ENCODE data around the gene CAMSAP2.

CAMSAP2 gene

DNA sequence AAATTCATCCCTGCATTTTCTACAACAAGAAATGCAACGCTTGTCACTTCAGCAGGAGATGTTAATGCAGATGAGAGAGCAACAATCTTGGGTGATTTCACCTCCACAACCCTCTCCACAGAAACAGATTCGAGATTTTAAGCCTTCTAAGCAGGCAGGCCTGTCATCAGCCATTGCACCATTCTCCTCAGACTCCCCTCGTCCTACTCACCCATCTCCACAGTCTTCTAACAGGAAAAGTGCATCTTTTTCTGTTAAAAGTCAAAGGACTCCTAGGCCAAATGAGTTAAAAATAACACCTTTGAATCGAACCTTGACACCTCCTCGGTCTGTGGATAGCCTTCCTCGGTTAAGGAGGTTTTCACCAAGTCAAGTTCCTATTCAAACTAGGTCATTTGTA is 110.7 kb downstream of the CAMSAP2 start:
- no peak for DNase-seq

DNA sequence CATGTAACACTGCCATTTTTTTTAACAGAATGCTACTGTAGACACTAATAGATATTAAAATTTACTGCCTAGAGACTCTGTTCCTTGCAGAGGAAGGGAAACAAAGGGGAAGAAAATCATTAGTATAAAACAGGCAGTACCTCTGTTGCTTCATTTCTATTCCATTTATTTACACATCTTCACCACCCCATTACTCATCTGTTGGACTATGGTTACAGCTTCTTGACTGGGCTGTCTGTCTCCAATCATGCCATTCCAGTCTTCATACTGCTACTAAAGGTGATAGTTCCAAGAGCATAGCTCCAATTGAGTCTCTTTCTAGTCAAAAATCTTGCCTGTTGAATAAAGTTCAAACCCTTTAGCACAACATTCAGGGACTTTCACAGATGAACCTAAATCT is 111.9 kb downstream of the CAMSAP2 start:
- no peak for DNase-seq

DNA sequence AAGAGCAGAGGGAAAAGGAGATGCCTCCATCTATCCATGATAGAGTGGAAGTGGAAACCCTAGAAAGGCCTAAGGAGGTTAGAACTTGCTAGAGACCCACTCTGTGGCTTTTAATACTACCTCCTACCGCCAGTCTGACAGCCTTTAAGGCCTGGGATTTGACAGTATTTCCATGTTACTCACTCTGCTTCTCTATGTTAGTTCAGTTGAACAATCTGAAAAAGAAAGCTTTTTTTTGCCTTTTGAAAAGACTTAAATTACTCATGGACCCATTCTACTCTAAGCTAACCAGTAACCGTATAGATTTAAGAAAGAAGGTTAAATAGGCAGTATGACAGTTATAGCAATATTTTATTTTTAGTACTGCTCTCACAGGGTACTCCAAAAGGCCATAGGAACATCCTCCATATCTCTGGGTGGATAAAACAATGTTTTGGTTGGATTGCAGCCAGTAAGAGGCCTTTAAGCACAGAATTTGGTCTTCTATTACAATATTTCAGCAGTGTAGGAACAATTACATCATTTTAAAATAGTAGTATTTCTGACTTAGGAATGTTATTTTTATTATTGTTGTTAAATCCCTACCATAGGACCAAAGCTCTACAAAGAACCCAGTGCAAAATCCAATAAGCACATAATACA is 118.1 kb downstream of the CAMSAP2 start:
- DNase-seq = no peak

DNA sequence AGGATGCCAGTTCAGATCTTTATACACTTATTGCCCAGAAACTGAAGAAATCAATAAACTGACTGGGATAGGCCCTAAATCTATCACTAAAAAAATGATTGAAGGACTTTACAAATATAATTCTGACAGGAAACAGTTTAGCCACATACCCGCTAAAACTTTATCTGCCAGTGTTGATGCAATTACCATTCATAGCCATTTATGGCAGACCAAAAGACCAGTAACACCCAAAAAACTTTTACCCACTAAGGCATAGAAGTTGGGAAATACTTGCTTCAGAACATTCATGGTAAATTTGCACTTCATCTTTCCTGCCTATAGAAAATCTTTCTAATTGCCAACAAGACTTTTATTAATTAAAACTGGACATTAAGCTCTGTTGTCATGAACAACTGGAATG is 119.1 kb downstream of the CAMSAP2 start:
- no peak for DNase-seq

DNA sequence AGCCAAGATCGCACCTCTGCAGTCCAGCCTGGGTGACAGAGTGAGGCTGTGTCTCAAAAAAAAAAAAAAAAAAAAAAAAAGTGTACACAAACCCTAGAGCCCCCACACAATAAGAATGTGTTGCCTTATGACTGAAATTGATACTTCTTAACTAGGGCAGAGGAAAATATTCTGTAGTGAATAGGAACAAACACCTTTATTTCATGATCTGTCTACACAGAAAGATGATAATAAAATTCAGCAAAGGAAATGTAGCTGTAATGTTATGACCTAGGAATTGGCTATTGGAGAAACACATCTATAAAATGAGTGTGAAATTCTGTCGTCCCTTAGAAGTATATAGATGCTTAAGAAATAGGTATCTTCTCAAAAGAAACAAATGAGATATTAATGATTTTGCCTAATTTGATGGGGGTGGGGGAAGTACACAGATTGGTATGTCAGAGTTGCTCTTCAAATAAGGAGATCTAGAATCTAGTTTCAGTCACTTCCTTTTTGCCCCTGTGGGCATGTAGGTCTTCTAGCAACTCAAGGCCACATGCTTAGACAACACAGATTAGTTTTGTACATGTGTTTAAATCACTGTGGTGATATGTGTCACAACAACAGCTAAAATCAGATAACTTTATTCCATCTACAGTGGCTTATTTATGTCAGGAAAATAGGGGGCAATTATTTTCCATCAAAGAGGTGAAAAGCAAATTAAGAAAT is 123.4 kb downstream of the CAMSAP2 start:
- no peak for DNase-seq

DNA sequence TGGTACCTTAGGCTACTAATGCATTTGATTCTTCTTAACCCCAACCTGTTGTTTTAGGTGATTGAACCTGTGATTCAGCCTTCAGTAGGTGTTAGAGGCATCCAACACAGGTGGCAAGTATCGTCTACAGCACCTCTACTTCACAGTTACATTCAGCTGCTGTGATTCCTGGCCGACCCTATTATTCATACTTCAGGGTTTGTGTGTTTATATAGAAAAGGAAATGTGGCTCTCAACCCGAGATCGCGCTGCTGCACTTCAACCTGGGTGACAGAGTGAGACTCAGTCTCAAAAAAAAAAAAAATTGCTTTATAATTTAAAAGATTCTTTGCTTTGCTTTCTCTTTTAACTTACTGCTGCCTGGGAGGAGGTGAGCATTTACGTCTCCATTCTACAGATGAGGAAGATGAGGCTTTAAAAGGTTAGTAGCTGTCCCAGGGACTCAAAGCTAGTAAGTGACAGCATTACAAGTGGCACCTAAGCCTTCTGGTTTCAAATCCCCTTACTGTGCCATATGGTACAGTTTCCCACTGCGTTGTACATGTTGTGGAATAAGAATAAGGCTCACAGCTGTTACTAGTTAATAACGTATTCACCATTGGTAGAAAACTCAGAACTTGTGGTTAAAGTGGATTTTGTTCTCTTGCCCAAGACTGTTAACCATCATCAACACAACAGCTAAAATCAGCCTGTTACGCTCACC is 124.2 kb downstream of the CAMSAP2 start:
- DNase-seq = peak; percentile 52

DNA sequence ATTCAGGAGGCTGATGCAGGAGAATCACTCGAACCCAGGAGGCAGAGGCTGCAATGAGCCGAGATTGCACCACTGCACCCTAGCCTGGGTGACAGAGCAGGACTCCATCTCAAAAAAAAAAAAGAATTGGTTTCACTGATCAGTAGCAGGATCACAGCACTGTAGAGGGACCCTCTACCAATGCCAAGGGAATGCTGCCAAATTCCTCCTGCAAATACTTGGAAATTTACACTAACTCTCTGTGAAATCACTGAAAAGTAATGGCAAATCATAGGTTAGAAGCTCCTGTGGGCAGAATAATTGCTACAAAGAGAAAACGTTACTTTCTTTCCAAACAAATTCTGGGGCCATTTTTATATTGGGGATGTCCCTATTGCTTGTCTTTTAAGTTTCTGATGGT is 127.4 kb downstream of the CAMSAP2 start:
- no peak for DNase-seq

DNA sequence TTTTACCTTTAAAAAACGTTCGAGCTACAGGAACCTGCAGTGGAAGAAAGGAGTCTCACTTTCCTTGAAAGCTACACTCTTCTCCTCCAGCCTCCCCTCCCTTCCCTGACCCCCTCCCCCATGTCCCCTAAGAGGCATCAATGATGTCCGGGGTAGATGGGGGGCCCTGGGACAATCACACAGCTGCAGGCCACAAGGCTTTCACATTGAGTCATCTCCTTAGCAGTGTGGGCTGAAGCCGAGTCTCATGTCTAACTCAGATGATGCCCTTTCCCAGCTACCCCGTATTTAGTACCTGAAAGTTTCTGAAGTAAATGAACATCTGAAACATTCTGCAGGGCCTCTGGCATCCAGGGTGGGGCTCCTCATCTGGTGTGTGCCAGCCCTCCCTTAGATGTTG is 127.8 kb downstream of the CAMSAP2 start:
- peak; percentile 32 for DNase-seq

DNA sequence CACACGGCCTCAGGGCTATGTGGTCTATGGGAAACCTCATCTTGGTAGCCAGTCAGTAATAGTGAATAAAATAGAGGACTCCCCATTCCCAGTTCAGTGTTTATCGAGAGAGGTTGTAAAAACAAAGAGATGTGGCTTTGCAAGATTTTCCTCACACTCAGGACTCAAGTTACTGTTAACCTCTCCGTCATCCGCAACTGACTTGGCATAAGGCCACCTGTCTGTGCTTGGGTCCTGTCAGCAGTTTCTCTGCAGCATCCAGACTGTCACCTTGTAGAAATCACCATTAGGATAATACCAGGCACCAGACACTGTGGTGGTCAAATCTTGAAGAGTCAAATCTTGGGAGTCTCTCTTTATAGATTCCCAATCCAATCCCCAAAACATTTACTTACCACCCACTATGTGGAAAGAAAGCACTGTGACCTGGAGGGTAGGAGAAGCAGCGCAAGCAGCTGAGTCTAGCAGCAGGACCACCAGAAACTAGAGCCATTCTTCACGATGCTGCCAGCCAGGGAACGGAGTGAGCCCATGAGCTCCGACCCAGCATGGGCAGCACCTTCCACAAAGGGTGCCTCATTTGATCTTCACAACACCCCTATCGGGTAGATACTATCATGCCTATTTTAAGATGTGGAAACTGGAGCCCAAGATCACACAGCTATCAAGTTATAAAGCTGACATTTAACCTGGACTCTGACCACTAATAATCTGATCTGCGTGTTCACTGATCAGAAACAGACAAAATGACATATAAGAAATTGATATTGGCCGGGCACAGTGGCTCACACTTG is 128.5 kb downstream of the CAMSAP2 start:
- DNase-seq = peak; percentile 38

DNA sequence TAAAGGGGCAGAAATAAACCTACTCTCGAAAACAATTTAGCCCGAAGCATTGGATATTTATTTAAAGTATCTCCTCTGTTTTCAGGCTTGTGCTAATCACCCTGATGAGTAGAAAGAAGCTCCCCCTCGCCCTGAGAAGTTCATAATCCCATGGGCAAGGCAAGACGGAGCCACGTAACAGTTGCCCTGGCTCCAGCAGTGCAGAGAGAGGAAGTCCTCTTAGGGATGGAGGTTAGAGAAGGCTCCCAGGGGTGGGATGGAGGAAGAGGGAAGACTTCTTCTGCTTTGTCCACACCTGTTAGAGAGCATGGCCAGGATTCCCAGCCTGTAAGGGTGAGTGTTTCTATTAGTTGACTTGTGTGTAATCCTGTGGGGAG is 130.7 kb downstream of the CAMSAP2 start:
- no peak for DNase-seq

DNA sequence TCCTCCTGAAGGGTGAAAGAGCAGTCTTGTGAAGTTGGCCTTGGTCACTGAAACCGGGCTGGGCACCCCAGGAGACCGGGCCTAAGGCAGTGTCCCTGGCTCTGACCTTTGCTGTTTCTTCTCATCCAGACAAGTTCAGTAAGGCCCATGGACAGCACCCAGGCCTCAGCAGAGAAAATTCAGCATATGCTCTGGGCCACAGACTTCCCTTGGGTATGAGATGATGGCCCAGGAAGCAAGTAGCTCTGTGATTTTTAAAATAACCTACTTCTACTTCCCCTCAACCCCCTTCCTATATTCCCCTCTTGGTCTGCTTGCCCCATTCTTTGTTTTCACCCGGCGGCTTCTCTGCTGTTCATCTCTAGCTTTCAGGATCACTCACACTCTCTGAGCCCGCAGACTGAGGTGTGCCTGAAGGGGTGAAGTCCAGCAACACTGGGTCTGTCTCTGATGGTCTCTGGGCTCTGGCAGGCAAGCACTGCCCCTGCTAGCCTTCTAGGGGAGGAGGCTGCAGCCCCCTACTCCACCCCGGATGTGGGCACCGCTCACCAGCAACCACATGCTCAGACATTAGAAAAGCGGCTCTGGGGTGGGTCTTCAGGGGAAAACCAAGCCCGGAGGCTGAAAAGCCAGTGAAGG is 131.2 kb downstream of the CAMSAP2 start:
- DNase-seq = peak; percentile 31

DNA sequence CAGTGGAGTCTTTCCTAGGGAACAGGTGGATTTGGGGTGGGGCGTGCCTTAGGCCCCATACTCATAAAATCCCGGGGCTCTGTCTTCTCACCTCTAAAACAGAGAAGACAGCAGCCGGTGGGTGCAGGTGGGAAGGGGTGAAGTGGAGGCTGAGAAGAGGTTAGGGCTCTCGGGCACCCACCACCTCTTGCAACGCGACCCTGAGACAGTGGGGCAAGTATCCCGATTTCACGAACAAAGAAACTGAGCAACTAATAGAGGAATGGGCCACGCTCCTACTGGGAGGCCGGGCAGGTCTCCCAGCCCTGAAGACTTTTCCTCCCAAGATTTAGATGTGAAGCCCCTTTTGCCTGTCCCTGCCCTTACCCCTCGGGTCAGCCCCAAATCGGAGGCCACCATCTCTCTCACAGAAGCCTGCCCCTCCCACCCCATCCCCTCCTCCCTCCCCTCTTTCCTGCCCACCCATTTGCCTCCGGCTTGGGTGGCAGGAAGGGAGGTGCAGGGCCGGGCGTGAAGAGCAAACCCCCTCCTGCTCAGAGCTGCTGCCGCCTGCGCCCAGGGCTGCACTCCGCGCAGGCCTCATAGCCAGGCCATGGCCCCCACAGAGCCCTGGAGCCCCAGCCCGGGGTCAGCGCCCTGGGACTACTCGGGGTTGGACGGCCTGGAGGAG is 133.9 kb downstream of the CAMSAP2 start, which contains the start of gene GPR25:
Gene GPR25 (plus strand): TSS at position 536 of the 670 bp plus-strand sequence. CDS start 57 bp downstream, at position 593.
- DNase-seq = no peak

DNA sequence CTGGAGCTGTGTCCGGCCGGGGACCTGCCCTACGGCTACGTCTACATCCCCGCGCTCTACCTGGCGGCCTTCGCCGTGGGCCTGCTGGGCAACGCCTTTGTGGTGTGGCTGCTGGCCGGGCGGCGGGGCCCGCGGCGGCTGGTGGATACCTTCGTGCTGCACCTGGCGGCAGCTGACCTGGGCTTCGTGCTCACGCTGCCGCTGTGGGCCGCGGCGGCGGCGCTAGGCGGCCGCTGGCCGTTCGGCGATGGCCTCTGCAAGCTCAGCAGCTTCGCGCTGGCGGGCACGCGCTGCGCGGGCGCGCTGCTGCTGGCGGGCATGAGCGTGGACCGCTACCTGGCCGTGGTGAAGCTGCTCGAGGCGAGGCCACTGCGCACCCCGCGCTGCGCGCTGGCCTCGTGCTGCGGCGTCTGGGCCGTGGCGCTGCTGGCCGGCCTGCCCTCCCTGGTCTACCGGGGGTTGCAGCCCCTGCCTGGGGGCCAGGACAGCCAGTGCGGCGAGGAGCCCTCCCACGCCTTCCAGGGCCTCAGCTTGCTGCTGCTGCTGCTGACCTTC is 134.5 kb downstream of the CAMSAP2 start:
- DNase-seq = no peak

DNA sequence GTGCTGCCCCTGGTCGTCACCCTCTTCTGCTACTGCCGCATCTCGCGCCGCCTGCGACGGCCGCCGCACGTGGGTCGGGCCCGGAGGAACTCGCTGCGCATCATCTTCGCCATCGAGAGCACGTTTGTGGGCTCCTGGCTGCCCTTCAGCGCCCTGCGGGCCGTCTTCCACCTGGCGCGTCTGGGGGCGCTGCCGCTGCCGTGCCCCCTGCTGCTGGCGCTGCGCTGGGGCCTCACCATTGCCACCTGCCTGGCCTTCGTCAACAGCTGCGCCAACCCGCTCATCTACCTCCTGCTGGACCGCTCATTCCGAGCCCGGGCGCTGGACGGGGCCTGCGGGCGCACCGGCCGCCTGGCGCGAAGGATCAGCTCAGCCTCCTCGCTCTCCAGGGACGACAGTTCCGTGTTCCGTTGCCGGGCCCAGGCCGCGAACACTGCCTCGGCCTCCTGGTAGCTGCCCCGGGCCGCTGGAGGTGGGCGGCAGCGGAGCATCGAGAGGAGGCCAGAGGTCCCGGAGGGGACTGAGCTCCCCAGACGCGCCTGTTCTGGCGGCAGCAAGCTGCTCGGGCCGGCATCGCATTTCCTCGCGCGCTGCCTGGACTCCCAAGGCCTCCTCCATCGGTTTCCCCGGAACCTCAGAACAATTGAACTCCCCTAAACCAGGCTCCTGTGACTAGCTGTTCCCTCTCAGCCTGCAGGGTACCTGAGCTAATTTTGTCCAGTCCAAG is 135.1 kb downstream of the CAMSAP2 start:
- DNase-seq = peak; percentile 24

DNA sequence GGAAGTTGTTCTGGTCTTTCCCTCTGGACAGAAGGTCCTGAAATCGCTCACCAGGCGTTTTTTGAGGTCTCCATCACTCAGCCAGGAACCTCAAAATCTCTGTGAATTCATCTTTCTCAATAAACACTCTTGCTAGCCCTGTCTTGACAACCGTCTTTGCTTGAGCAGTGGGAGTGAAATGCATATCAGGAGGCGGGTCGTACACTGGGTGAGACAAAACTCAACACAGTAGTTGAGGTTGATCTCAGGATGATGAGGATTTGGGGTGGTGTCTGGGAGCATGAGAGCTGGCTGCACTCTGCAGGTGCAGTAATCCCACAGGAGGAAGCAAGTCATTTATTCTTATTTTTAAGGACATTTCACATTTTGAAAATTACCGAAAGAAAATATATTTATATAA is 136.0 kb downstream of the CAMSAP2 start:
- no peak for DNase-seq

DNA sequence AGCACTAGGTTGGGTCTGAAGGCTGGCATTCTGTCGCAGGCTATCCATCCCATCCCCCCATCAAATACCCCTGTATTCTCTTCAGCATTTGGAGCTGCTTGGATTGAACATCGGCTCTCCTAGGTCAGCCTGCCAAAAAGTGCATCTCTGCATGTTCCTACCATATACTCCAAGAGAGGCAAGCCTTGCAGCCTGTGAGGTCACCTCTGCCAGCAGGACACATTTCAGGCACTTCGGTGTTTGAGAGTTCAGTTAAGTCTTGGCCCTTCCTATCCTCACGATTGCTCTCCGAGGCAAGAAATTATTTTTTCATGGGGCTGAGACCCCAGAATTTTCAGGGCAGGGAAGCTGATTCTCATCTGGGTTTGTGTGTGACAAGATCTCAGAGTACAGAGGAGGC is 136.7 kb downstream of the CAMSAP2 start:
- DNase-seq = no peak

DNA sequence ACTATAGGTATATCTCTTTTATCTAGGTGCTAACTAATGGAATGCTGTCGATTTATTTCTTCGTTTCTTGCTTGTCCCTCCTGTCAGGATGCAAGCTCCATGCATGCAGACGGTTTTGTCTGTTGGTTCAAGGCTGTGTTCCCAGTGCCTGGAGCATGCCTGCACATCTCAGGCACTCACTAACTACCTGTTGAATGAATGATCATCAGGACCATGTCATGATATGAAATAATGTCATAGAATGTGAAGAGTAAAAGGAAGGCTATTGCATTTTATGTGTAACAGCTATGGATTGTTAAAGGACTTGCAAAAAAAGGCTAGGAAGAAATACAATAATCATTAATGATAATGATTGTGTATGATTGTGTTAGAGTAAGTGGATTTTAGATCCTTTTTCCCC is 138.3 kb downstream of the CAMSAP2 start:
- DNase-seq = no peak

DNA sequence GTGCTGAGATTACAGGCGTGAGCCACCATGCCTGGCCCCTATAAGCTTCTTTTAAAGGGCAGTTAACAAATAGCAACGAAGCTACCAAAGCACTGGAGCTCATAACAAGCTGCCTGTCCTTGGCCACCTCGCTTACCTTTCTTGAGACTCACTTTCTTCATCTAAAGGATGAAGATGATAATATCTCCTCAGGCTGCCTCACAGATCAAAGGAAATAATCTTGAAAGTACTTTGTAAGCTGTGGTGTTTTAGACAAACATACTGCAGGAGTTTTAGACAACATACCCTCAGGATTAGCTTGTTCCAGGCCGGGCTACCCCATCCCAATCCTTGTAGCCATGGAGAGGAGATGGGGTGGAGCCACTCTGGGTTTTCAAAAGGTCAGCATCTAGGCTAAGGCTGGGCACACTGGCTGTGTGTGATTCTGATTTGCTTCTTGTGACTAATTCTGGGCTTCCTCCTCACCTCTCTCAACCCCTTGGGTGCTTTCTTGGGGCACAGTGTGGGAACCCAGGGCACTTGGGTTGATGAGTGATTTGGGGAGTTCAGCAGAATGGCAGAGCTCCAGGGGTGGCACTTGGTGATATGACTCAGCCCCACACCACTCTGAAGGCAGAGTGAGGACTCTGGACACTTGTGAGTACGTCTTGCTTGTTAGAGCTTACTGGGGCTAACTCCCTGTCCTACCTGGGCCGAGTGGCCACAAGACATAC is 139.3 kb downstream of the CAMSAP2 start:
- DNase-seq = peak; percentile 67

DNA sequence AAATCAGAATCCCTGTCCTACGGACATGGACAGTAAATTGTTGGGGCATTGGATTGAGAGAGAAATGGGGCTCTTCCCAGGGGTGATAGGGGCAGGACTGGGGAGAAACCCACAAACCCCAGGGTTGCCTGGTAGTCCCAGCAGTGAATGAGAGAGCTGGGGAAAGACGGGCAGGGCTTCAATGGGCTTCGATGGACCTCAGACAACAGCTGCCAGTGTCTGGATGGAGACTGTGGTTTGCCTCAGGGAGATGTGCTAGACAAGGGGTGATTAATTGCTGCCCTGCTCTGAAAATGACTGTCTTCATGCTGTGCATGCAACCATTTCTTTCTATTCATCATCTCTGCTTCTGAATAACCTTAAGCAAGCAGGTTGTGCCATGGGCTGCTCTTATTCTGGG is 141.5 kb downstream of the CAMSAP2 start:
- DNase-seq = peak; percentile 21

DNA sequence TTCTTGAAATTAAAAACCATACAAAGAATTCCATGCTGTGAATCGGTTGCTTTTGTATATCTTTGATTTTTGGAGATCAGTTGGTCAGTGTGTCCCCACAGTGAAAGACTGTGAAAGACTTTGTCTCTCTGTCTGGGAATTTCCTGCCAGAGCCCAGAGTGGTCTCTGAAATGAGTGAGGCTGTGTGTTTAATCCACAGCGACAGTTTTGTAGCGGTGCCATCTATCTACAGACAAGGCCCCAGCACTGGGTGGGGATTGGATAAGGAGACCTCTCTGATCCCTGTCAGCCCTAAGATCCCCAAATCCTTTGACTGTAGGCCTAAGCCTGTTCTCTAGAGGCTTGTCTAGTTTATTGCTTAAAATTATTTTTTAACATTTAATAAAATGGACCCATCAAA is 144.4 kb downstream of the CAMSAP2 start:
- no peak for DNase-seq
